OCI-LY1 (cell line): ENCODE measurements around the gene BNIP5.

Source experiments
- H2AFZ ChIP-seq: fragments of 200-600 bp; sonication (generic), shearing (Covaris generic); 2 replicates; pipeline ENCODE4 v1.6.0; 2014; ENCODE audit warnings: antibody characterized with exemption, mild to moderate bottlenecking, low read length
- H3F3A ChIP-seq: fragments of 200-600 bp; sonication (generic), shearing (Covaris generic); 2 replicates; pipeline ENCODE4 v1.6.0; 2014; ENCODE audit warnings: mild to moderate bottlenecking, antibody characterized with exemption, low read length, moderate library complexity; ENCODE audit not compliant: insufficient read depth
- H3K27ac ChIP-seq: fragments of 200-600 bp; sonication (generic); 2 replicates; pipeline ENCODE4 v1.5.1; 2014; ENCODE audit warnings: low read length, mixed run types, mild to moderate bottlenecking, low read depth; ENCODE audit not compliant: poor library complexity, severe bottlenecking
- H3K27me3 ChIP-seq: fragments of 200-600 bp; sonication (generic); 2 replicates; pipeline ENCODE4 v1.6.0; 2014; ENCODE audit warnings: antibody characterized with exemption, mild to moderate bottlenecking, low read length, moderate library complexity; ENCODE audit not compliant: insufficient read depth
- H3K36me3 ChIP-seq: fragments of 200-600 bp; sonication (generic); 2 replicates; pipeline ENCODE4 v1.6.1; 2014; ENCODE audit warnings: mild to moderate bottlenecking, antibody characterized with exemption, low read length, moderate library complexity, mixed read lengths; ENCODE audit not compliant: insufficient read depth
- H3K4me1 ChIP-seq: fragments of 200-600 bp; sonication (generic); 2 replicates; pipeline ENCODE4 v1.5.1; 2014; ENCODE audit warnings: mild to moderate bottlenecking, low read length, moderate library complexity; ENCODE audit not compliant: insufficient read depth, severe bottlenecking
- H3K4me2 ChIP-seq: fragments of 200-600 bp; sonication (generic), shearing (Covaris generic); 2 replicates; pipeline ENCODE4 v1.6.1; 2014; ENCODE audit warnings: low read length
- H3K4me3 ChIP-seq: fragments of 200-600 bp; sonication (generic); 2 replicates; pipeline ENCODE4 v1.5.1; 2014; ENCODE audit warnings: low read length, low read depth, mild to moderate bottlenecking, mixed read lengths; ENCODE audit not compliant: poor library complexity, severe bottlenecking
- H3K79me2 ChIP-seq: fragments of 200-600 bp; shearing (Covaris generic); 2 replicates; pipeline ENCODE4 v1.6.1; 2016; ENCODE audit warnings: mixed run types, low read length, mixed read lengths; ENCODE audit not compliant: insufficient read depth
- H3K9ac ChIP-seq: fragments of 200-600 bp; sonication (generic), shearing (Covaris generic); 2 replicates; pipeline ENCODE4 v1.6.1; 2014; ENCODE audit warnings: mild to moderate bottlenecking, low read length, mixed read lengths
- H3K9me2 ChIP-seq: fragments of 200-600 bp; sonication (generic), shearing (Covaris generic); 2 replicates; pipeline ENCODE4 v1.6.1; 2014; ENCODE audit warnings: low read depth, mild to moderate bottlenecking, low read length, mixed read lengths
- H3K9me3 ChIP-seq: fragments of 200-600 bp; shearing (Covaris generic); 2 replicates; pipeline ENCODE4 v1.6.1; 2014; ENCODE audit warnings: low read length, mixed read lengths
- H4K20me1 ChIP-seq: fragments of 200-600 bp; sonication (generic), shearing (Covaris generic); 2 replicates; pipeline ENCODE4 v1.6.0; 2016; ENCODE audit warnings: mild to moderate bottlenecking, low read length; ENCODE audit not compliant: insufficient read depth
- EZH2 ChIP-seq: fragments of 200-600 bp; sonication (generic), shearing (Covaris generic); IDR thresholded peaks from 2 replicates; pipeline ENCODE4 v1.8.0; 2017; ENCODE audit warnings: borderline replicate concordance, mixed run types, mild to moderate bottlenecking, antibody characterized with exemption, low read length, moderate library complexity, mixed read lengths
- TF ChIP-seq, protein P1 (sequence below): fragments of 200-600 bp; sonication (generic), shearing (Covaris generic); IDR thresholded peaks from 2 replicates; pipeline ENCODE4 v1.5.1; 2017; ENCODE audit warnings: mild to moderate bottlenecking, antibody characterized with exemption, low read length, moderate library complexity, mixed read lengths

Gene BNIP5

DNA sequence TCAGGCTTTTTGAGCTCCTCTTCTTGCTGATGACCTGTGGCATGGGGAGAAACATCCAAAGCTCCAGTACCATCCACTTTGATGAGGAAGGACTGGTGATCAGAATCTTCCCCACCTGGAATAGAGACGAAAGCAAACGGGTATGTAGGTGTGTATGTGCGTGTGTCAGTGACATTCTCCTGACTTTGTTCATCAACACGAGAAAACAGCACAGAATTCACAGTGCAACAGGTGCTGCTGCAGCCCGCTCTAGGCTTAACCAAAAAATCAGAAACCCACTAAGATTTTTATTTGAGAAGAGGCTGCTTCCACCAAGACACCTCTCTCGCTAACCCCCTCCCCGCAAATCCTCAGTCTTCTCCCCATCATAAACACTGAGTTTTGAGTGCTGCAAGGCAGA is 8.1 kb downstream of the BNIP5 start:
- Histone ChIP-seq H3K4me3 (no peak overlapping the region), H3K9ac (no peak overlapping the region), H3K27me3 (peaks cover 14% of the 10 kb centered on the region), H3K9me3 (no peaks in the 10 kb centered on the region), H3K36me3 (no peaks in the 10 kb centered on the region), H3F3A (no peaks in the 10 kb centered on the region), H3K4me1 (no peaks in the 10 kb centered on the region), H2AFZ (no peak overlapping the region), H3K4me2 (no peak overlapping the region), H3K9me2 (no peaks in the 10 kb centered on the region), H4K20me1 (no peaks in the 10 kb centered on the region), H3K79me2 (no peaks in the 10 kb centered on the region), H3K27ac (no peak overlapping the region)
- TF ChIP-seq, protein P1, sequence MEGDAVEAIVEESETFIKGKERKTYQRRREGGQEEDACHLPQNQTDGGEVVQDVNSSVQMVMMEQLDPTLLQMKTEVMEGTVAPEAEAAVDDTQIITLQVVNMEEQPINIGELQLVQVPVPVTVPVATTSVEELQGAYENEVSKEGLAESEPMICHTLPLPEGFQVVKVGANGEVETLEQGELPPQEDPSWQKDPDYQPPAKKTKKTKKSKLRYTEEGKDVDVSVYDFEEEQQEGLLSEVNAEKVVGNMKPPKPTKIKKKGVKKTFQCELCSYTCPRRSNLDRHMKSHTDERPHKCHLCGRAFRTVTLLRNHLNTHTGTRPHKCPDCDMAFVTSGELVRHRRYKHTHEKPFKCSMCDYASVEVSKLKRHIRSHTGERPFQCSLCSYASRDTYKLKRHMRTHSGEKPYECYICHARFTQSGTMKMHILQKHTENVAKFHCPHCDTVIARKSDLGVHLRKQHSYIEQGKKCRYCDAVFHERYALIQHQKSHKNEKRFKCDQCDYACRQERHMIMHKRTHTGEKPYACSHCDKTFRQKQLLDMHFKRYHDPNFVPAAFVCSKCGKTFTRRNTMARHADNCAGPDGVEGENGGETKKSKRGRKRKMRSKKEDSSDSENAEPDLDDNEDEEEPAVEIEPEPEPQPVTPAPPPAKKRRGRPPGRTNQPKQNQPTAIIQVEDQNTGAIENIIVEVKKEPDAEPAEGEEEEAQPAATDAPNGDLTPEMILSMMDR = no peak
- TF ChIP-seq EZH2 = no peak

DNA sequence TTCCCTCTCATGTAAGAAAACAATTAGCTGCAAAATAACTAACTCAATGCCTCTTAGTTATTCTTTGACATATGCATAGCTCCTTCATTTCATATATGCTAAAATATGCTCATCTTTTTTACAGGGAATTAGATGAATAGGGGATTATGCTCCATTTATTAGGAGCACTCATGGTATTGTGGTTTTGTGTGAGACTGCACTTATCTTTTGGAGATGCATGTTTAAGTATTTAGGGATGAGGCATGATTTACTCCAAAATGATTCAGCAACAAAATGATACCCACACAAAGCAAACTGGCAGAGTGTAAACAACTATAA is 8.8 kb downstream of the BNIP5 start:
- Histone ChIP-seq H3F3A (no peaks in the 10 kb centered on the region), H3K4me2 (no peak overlapping the region), H3K4me3 (no peak overlapping the region), H3K36me3 (no peaks in the 10 kb centered on the region), H3K27ac (no peak overlapping the region), H2AFZ (no peak overlapping the region), H3K79me2 (no peaks in the 10 kb centered on the region), H3K27me3 (peaks cover 14% of the 10 kb centered on the region), H3K9me2 (no peaks in the 10 kb centered on the region), H4K20me1 (no peaks in the 10 kb centered on the region), H3K4me1 (no peaks in the 10 kb centered on the region), H3K9me3 (no peaks in the 10 kb centered on the region), H3K9ac (no peak overlapping the region)
- no peak for TF ChIP-seq EZH2
- TF ChIP-seq, protein P1 = no peak

DNA sequence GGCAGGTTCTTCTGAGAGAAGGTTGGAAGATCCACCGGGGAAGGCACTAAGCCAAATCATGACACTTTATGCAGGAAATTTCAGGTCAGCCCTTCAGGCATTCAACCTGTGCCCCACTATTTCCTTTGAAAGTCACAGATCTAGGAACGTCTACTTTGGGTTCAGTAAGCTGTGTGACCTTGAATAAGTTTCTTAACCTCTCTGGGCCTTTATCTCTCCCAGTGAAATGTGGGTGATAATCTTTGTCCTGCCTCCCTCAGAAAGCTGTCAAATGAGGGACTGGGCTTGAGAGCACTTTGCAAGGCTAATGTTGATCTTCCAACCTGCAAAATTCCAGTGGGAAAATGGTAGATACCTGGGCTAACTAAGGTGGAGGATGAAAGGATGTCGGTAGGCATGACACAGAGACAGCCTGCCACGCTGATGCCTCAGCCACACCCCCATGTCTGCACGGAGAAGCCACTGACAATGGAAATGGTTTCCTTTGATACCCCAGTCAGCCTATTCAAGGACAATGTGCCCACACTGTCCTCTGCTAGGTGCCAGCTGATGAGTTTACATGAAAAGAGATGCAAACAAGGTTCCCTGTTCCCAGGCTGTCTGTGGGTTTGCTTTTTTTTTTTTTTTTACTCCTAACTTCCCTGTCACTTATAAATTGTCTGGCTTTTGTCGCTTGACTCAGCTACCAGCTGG is 9.3 kb downstream of the BNIP5 start:
- no peaks in the 10 kb centered on the region for H3K79me2 ChIP-seq
- no peaks in the 10 kb centered on the region for H3F3A ChIP-seq
- H3K27ac ChIP-seq = no peak overlapping the region
- no peaks in the 10 kb centered on the region for H3K4me1 ChIP-seq
- TF ChIP-seq, protein P1 = no peak
- TF ChIP-seq EZH2 = no peak
- no peaks in the 10 kb centered on the region for H3K36me3 ChIP-seq
- H2AFZ ChIP-seq = no peak overlapping the region
- no peak overlapping the region for H3K4me3 ChIP-seq
- H4K20me1 ChIP-seq = no peaks in the 10 kb centered on the region
- H3K9ac ChIP-seq = no peak overlapping the region
- no peaks in the 10 kb centered on the region for H3K9me2 ChIP-seq
- peaks cover 18% of the 10 kb centered on the region for H3K27me3 ChIP-seq
- H3K9me3 ChIP-seq = no peaks in the 10 kb centered on the region
- no peak overlapping the region for H3K4me2 ChIP-seq
